Cardiac muscle cell (in vitro differentiated cells and primary cell): ENCODE results near the gene CCDC197. TPM values are rescaled to one million over a fixed set of nuclear protein-coding genes. Genes with fewer than 3 reads are reported as not detected.

Experiments used
- DNase-seq, 2 donors: peaks; one replicate each; pipeline versions ENCODE4 v3.0.0 to v3.0.0-alpha.2; 2010 to 2017; ENCODE audit warnings: low read depth in 1 of 2, low spot score in 1 of 2
- H3K27ac ChIP-seq: fragments of 200-600 bp; sonication (generic); 2 replicates; pipeline ENCODE4 v1.5.1; 2016
- H3K27me3 ChIP-seq: fragments of 200-600 bp; sonication (generic); 2 replicates; pipeline ENCODE4 v1.6.0; 2016; ENCODE audit warnings: control low read depth
- H3K36me3 ChIP-seq: fragments of 200-600 bp; sonication (generic); 2 replicates; pipeline ENCODE4 v1.5.1; 2016; ENCODE audit warnings: control low read depth
- H3K4me1 ChIP-seq: fragments of 200-600 bp; sonication (generic); 2 replicates; pipeline ENCODE4 v1.8.1; 2017; ENCODE audit warnings: low read depth, mild to moderate bottlenecking, mixed run types
- H3K4me3 ChIP-seq: fragments of 200-600 bp; sonication (generic); 2 replicates; pipeline ENCODE4 v1.5.1; 2016; ENCODE audit warnings: mild to moderate bottlenecking
- H3K9me3 ChIP-seq: fragments of 200-600 bp; sonication (generic); 2 replicates; pipeline ENCODE4 v1.5.1; 2017; ENCODE audit warnings: low read depth, mild to moderate bottlenecking, control low read depth
- CTCF ChIP-seq: IDR thresholded peaks from 2 replicates; pipeline ENCODE4 v1.5.1; 2012; ENCODE audit warnings: low read depth, mild to moderate bottlenecking, low read length
- polyA plus RNA-seq: library from polyadenylated mRNA; unstranded; fragments of >200 nt; fragmentation: Nextera tagmentation; extraction: Ambion mirVana; gene quantifications from 2 replicates; pipeline ENCODE4 v1.2.1, GENCODE V29; 2016
- total RNA-seq: library from RNA; depleted of rRNA; stranded (reverse); fragments of >200 nt; gene quantifications from 2 replicates; pipeline ENCODE4 v1.2.3, GENCODE V29; 2016

Gene CCDC197
- total and polyA plus RNA-seq, 2 experiments from 2014 or later = not detected

- TF ChIP-seq CTCF = no peak
- no peaks in the 10 kb centered on the region for H3K27me3 ChIP-seq
- no peaks in the 10 kb centered on the region for H3K4me1 ChIP-seq
- peaks cover 76% of the 10 kb centered on the region for H3K36me3 ChIP-seq
- DNase-seq = no peak
- no peaks in the 10 kb centered on the region for H3K9me3 ChIP-seq
- H3K4me3 ChIP-seq = no peak overlapping the region
- no peak overlapping the region for H3K27ac ChIP-seq
These were observed 61.1 kb downstream of the CCDC197 start for GRCh38 chr14:94058128-94058673.

Other genes starting within 250 kb of the CCDC197 start
- 2.6 and 5.7 TPM in 2 replicates for gene PRIMA1, start 208.8 kb upstream of the CCDC197 start, total RNA-seq
- gene PRIMA1, start 208.8 kb upstream of the CCDC197 start, polyA plus RNA-seq = 0.53 and 2.1 TPM in 2 replicates
- gene FAM181A, start 70.0 kb upstream of the CCDC197 start, total RNA-seq = not detected in 2 replicates
- gene FAM181A, start 70.0 kb upstream of the CCDC197 start, polyA plus RNA-seq = 0.16 TPM in 1 of 2 replicates, not detected in the other
- 208 and 240 TPM in 2 replicates for gene ASB2, start 20.7 kb upstream of the CCDC197 start, total RNA-seq
- gene ASB2, start 20.7 kb upstream of the CCDC197 start, polyA plus RNA-seq = 165 and 191 TPM in 2 replicates
- 2.4 and 4.1 TPM in 2 replicates for gene OTUB2, start 29.0 kb downstream of the CCDC197 start, total RNA-seq
- 4.3 and 4.4 TPM in 2 replicates for gene OTUB2, start 29.0 kb downstream of the CCDC197 start, polyA plus RNA-seq
- 167 and 188 TPM in 2 replicates for gene DDX24, start 83.9 kb downstream of the CCDC197 start, total RNA-seq
- gene DDX24, start 83.9 kb downstream of the CCDC197 start, polyA plus RNA-seq = 227 and 272 TPM in 2 replicates
- 70.1 and 75.5 TPM in 2 replicates for gene IFI27L1, start 84.0 kb downstream of the CCDC197 start, total RNA-seq
- gene IFI27L1, start 84.0 kb downstream of the CCDC197 start, polyA plus RNA-seq = 95.4 and 111 TPM in 2 replicates
- gene IFI27, start 113.4 kb downstream of the CCDC197 start, total RNA-seq = 1.9 and 2.6 TPM in 2 replicates
- gene IFI27, start 113.4 kb downstream of the CCDC197 start, polyA plus RNA-seq = 6.6 and 9.1 TPM in 2 replicates
- gene IFI27L2, start 132.3 kb downstream of the CCDC197 start, total RNA-seq = 257 and 537 TPM in 2 replicates
- gene IFI27L2, start 132.3 kb downstream of the CCDC197 start, polyA plus RNA-seq = 251 and 283 TPM in 2 replicates
- 0.78 and 9.8 TPM in 2 replicates for gene PPP4R4, start 177.0 kb downstream of the CCDC197 start, total RNA-seq
- 0.59 and 0.77 TPM in 2 replicates for gene PPP4R4, start 177.0 kb downstream of the CCDC197 start, polyA plus RNA-seq